DMS153 (cell line): ENCODE measurements around the gene ZNF483.
"Not testable (repeated sequence)": the region's sequence is repeated elsewhere in the genome, so short reads cannot be mapped to it uniquely, and the experiment has no call there.

Source experiments
- DNase-seq: peaks from one replicate; lab custom pipeline; 2025; lab: John Stamatoyannopoulos, UW

ZNF483 gene

GRCh38 chr9:111525056-111525977 lies at the start of gene ZNF483:
Gene ZNF483, plus strand, starts transcription at chr9:111525179. Its CDS starts 2,217 bp downstream, at chr9:111527396.
- peak; percentile 82 for DNase-seq

- DNase-seq, result no peak
These were observed 49.8 kb upstream of the ZNF483 start for GRCh38 chr9:111475195-111475594.

- DNase-seq, result no peak
These were observed 47.3 kb upstream of the ZNF483 start for GRCh38 chr9:111477677-111478076.

- DNase-seq, result peak; percentile 52
These were observed 42.9 kb upstream of the ZNF483 start for GRCh38 chr9:111481885-111482636.

- DNase-seq, result no peak
These were observed 42.1 kb upstream of the ZNF483 start for GRCh38 chr9:111482694-111483438.

GRCh38 chr9:111483439-111483857 lies 41.5 kb upstream of the ZNF483 start:
- no peak for DNase-seq

GRCh38 chr9:111483858-111484571 lies 41.0 kb upstream of the ZNF483 start, which contains the start of gene ECPAS:
Gene ECPAS, minus strand, starts transcription at chr9:111484383. Its CDS starts 11,465 bp downstream, at chr9:111472918.
- DNase-seq, result peak; percentile 12

- no peak for DNase-seq
These were observed 40.4 kb upstream of the ZNF483 start for GRCh38 chr9:111484572-111484894.

- not testable (repeated sequence) for DNase-seq
These were observed 27.8 kb upstream of the ZNF483 start for GRCh38 chr9:111497196-111497595.

GRCh38 chr9:111501005-111501562 lies 23.9 kb upstream of the ZNF483 start:
- no peak for DNase-seq

GRCh38 chr9:111501648-111502047 lies 23.3 kb upstream of the ZNF483 start:
- DNase-seq, result no peak

GRCh38 chr9:111502506-111502905 lies 22.5 kb upstream of the ZNF483 start:
- DNase-seq, result no peak

- DNase-seq, result not testable (repeated sequence)
These were observed 13.4 kb upstream of the ZNF483 start for GRCh38 chr9:111511581-111511980.

GRCh38 chr9:111514967-111515366 lies 10.0 kb upstream of the ZNF483 start:
- DNase-seq, result no peak

- no peak for DNase-seq
These were observed 8.9 kb upstream of the ZNF483 start for GRCh38 chr9:111516061-111516465.

- no peak for DNase-seq
These were observed 286 bp upstream of the ZNF483 start for GRCh38 chr9:111524731-111525055.

- no peak for DNase-seq
These were observed 2.4 kb downstream of the ZNF483 start for GRCh38 chr9:111527347-111527746.

- DNase-seq, result no peak
These were observed 4.8 kb downstream of the ZNF483 start for GRCh38 chr9:111529787-111530186.

GRCh38 chr9:111531716-111532115 lies 6.7 kb downstream of the ZNF483 start:
- DNase-seq, result no peak

- no peak for DNase-seq
These were observed 8.3 kb downstream of the ZNF483 start for GRCh38 chr9:111533099-111533790.
